ENCODE data around the gene CRYBB2.

The CRYBB2 gene

DNA sequence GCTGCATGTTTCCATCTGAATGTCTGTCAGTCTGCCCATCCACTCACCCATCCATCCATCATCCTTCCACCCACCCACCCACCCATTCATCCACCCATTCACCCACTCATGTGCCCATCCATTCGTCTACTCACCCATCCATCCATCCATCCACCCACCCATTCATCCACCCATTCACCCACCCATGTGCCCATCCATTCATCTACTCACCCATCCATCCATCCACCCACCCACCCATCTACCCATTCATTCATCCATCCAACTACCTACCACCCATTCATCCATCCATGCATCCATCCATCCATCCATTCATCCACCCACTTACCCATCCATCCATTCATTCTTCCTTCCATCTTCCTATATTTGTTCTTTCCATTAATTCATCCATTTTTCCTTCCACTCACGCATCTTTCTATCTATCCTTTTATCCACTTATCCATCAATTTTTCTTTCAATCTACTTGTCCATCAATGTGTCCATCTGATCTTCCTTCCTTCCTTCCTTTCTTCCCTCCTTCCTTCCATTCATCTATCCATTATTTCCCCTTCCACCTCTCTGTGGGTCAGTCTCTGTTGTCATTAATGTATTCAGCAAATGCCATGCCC lies 11.8 kb upstream of the CRYBB2 start:
- H2BK5ac ChIP-seq (ENCODE audit: low read depth, low read length, poor library complexity, severe bottlenecking), result no peak overlapping the region

DNA sequence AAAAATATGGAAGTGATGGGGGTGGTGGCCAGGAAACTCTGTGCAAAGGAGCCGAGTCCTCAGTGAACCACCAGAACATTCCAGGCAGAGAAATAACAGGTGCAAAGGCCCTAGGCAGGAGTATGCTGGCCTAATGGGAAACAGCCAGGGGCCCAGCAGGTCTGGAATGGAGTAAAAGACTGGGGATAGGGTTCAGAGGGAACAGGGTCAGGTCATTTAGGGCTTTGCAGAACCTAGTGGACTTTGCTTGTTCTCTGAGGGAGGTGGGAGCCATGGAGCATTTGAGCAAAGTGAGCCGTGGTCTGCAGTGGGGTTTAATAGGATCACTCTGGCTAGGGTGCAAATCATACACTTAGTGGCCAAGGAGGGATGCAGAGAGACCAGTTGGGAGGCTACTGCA lies 11.1 kb upstream of the CRYBB2 start:
- Histone ChIP-seq H3K14ac (ENCODE audit: low read length in 2 of 2) (no peak overlapping the region), H2AFZ (ENCODE audit: low read depth, low read length) (no peak overlapping the region)

More for the DNA sequence above, 11.8 kb upstream of the CRYBB2 start:
- no peak for DNase-seq
- H3K4me3 ChIP-seq (ENCODE audit: insufficient read depth in 1 of 2, low read depth in 1 of 2, low read length in 2 of 2), result no peak overlapping the region
- no peak overlapping the region for H2AFZ ChIP-seq (ENCODE audit: low read depth, low read length)
- 75% methylated on average over 2 of the region's 2 CpGs for WGBS
- H2BK12ac ChIP-seq (ENCODE audit: low read length in 2 of 2), result no peak overlapping the region
- H3K79me1 ChIP-seq (replicated peaks; ENCODE audit: low read length, poor library complexity, severe bottlenecking), result no peaks in the 10 kb centered on the region
- no peak overlapping the region for H3K18ac ChIP-seq (ENCODE audit: low read depth in 1 of 2, low read length in 2 of 2)
- H4K8ac ChIP-seq (ENCODE audit: low read length), result no peak overlapping the region
- H3K4ac ChIP-seq (ENCODE audit: low read depth in 1 of 2, low read length in 2 of 2), result no peak overlapping the region
- H3K14ac ChIP-seq (ENCODE audit: low read length in 2 of 2), result no peak overlapping the region
- no peak overlapping the region for H2BK120ac ChIP-seq (ENCODE audit: low read depth, low read length)
- no peaks in the 10 kb centered on the region for H3K9me3 ChIP-seq (ENCODE audit: control insufficient read depth, low read length)
- H3K36me3 ChIP-seq (ENCODE audit: control insufficient read depth in 1 of 2, insufficient read depth in 2 of 2, low read depth in 1 of 2, low read length in 2 of 2), result no peaks in the 10 kb centered on the region
- H3K4me1 ChIP-seq (ENCODE audit: control insufficient read depth, insufficient read depth, low read depth, low read length), result no peaks in the 10 kb centered on the region
- H3K9ac ChIP-seq (ENCODE audit: low read length), result no peak overlapping the region
- no peak overlapping the region for H2BK15ac ChIP-seq (ENCODE audit: low read depth, poor library complexity, severe bottlenecking)
- H4K91ac ChIP-seq (ENCODE audit: low read length), result no peak overlapping the region
- no peak overlapping the region for H3K27ac ChIP-seq (ENCODE audit: low read length, poor library complexity, severe bottlenecking)
- H2AK5ac ChIP-seq (ENCODE audit: low read length, severe bottlenecking), result no peak overlapping the region
- H3K4me2 ChIP-seq (ENCODE audit: low read length, poor library complexity, severe bottlenecking), result no peak overlapping the region
- H3K27me3 ChIP-seq (ENCODE audit: control insufficient read depth in 1 of 2, insufficient read depth in 1 of 2, low read length in 2 of 2), result peaks cover 0 to 8% of the 10 kb centered on the region in 2 experiments
- no peak overlapping the region for H3K23ac ChIP-seq (ENCODE audit: low read length in 2 of 2)

DNA sequence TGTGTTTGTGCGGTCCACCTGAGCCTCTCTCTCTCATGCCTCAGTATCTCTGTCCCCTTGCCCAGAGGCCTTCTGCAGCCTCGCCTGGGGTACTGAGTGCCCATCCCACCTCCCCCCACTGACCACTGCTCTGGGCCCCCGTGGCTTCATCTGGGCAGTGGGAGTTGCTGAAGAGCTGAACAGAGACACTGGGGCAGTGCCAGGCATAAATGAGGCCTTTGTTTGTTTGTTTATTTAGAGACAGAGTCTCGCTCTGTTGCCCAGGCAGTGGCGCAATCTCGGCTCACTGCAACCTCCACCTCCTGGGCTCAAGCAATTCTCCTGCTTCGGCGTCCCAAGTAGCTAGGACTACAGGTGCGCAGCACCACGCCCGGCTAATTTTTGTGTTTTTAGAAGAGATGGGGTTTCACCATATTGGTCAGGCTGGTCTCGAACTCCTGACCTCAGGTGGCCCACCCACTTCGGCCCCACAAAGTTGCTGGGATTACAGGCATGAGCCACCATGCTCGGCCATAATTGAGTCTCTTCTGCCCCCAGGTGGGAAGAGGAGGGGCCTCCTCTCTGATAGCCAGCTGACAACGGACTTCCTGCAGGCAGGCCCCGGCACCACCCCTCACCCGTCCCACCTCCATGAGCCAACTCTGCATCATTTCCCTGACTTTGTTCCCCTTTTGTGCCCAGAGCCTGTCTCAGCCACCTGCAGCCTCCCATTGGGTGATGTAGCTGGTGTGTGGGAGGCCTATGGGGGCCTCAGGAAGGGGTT lies 10.5 kb upstream of the CRYBB2 start:
- Histone ChIP-seq H2BK120ac (ENCODE audit: low read depth, low read length) (no peak overlapping the region), H3K79me1 (replicated peaks; ENCODE audit: low read length, poor library complexity, severe bottlenecking) (no peaks in the 10 kb centered on the region), H3K4me2 (ENCODE audit: low read length, poor library complexity, severe bottlenecking) (no peak overlapping the region)

More for the DNA sequence above, 11.1 kb upstream of the CRYBB2 start:
- H2BK12ac ChIP-seq (ENCODE audit: low read length in 2 of 2), result no peak overlapping the region
- H3K9ac ChIP-seq (ENCODE audit: low read length), result no peak overlapping the region
- WGBS, result 88% methylated on average over 2 of the region's 2 CpGs
- no peak overlapping the region for H4K8ac ChIP-seq (ENCODE audit: low read length)
- H3K27me3 ChIP-seq (ENCODE audit: control insufficient read depth in 1 of 2, insufficient read depth in 1 of 2, low read length in 2 of 2), result peaks cover 0 to 8% of the 10 kb centered on the region in 2 experiments
- H4K91ac ChIP-seq (ENCODE audit: low read length), result no peak overlapping the region
- no peak overlapping the region for H2BK5ac ChIP-seq (ENCODE audit: low read depth, low read length, poor library complexity, severe bottlenecking)
- no peak overlapping the region for H2AK5ac ChIP-seq (ENCODE audit: low read length, severe bottlenecking)
- no peaks in the 10 kb centered on the region for H3K4me1 ChIP-seq (ENCODE audit: control insufficient read depth, insufficient read depth, low read depth, low read length)
- no peak overlapping the region for H3K23ac ChIP-seq (ENCODE audit: low read length in 2 of 2)
- H3K27ac ChIP-seq (ENCODE audit: low read length, poor library complexity, severe bottlenecking), result no peak overlapping the region
- H3K4me2 ChIP-seq (ENCODE audit: low read length, poor library complexity, severe bottlenecking), result no peak overlapping the region
- no peak overlapping the region for H3K4ac ChIP-seq (ENCODE audit: low read depth in 1 of 2, low read length in 2 of 2)
- H2BK15ac ChIP-seq (ENCODE audit: low read depth, poor library complexity, severe bottlenecking), result no peak overlapping the region
- DNase-seq, result no peak
- no peaks in the 10 kb centered on the region for H3K79me1 ChIP-seq (replicated peaks; ENCODE audit: low read length, poor library complexity, severe bottlenecking)
- H3K4me3 ChIP-seq (ENCODE audit: insufficient read depth in 1 of 2, low read depth in 1 of 2, low read length in 2 of 2), result no peak overlapping the region
- no peaks in the 10 kb centered on the region for H3K9me3 ChIP-seq (ENCODE audit: control insufficient read depth, low read length)
- no peaks in the 10 kb centered on the region for H3K36me3 ChIP-seq (ENCODE audit: control insufficient read depth in 1 of 2, insufficient read depth in 2 of 2, low read depth in 1 of 2, low read length in 2 of 2)
- H2BK120ac ChIP-seq (ENCODE audit: low read depth, low read length), result no peak overlapping the region
- H3K18ac ChIP-seq (ENCODE audit: low read depth in 1 of 2, low read length in 2 of 2), result no peak overlapping the region

DNA sequence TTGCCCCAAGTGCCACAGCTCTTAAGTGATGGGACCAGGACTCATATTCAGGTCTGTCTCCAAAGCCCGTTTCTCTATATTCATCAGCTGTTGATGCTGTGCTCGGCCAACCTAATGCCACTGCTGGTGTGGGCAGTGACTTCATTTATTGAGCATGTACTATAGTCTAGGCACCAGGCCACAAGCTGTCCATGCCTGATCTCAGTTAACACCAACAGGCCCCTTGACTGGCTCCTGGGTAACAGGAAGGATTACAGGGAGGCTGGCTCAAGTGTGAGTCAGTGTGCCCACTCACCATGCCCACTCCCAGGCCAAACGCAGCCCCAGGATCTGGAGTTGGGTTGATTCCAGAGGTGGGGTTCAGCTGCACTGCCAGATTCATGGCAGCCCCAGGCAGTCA lies 8.6 kb upstream of the CRYBB2 start:
- no peak overlapping the region for H3K18ac ChIP-seq (ENCODE audit: low read depth in 1 of 2, low read length in 2 of 2)
- no peak overlapping the region for H2BK120ac ChIP-seq (ENCODE audit: low read depth, low read length)
- no peak overlapping the region for H3K14ac ChIP-seq (ENCODE audit: low read length in 2 of 2)

More for the DNA sequence above, 10.5 kb upstream of the CRYBB2 start:
- no peak overlapping the region for H3K4ac ChIP-seq (ENCODE audit: low read depth in 1 of 2, low read length in 2 of 2)
- no peak overlapping the region for H3K4me3 ChIP-seq (ENCODE audit: insufficient read depth in 1 of 2, low read depth in 1 of 2, low read length in 2 of 2)
- H2AK5ac ChIP-seq (ENCODE audit: low read length, severe bottlenecking), result no peak overlapping the region
- H3K14ac ChIP-seq (ENCODE audit: low read length in 2 of 2), result no peak overlapping the region
- no peaks in the 10 kb centered on the region for H3K4me1 ChIP-seq (ENCODE audit: control insufficient read depth, insufficient read depth, low read depth, low read length)
- no peaks in the 10 kb centered on the region for H3K36me3 ChIP-seq (ENCODE audit: control insufficient read depth in 1 of 2, insufficient read depth in 2 of 2, low read depth in 1 of 2, low read length in 2 of 2)
- DNase-seq, result no peak
- H3K23ac ChIP-seq (ENCODE audit: low read length in 2 of 2), result no peak overlapping the region
- H2BK5ac ChIP-seq (ENCODE audit: low read depth, low read length, poor library complexity, severe bottlenecking), result no peak overlapping the region
- no peak overlapping the region for H2BK15ac ChIP-seq (ENCODE audit: low read depth, poor library complexity, severe bottlenecking)
- no peak overlapping the region for H2BK12ac ChIP-seq (ENCODE audit: low read length in 2 of 2)
- H4K91ac ChIP-seq (ENCODE audit: low read length), result no peak overlapping the region
- peaks cover 0 to 8% of the 10 kb centered on the region in 2 experiments for H3K27me3 ChIP-seq (ENCODE audit: control insufficient read depth in 1 of 2, insufficient read depth in 1 of 2, low read length in 2 of 2)
- H4K8ac ChIP-seq (ENCODE audit: low read length), result no peak overlapping the region
- WGBS, result 86% methylated on average over 13 of the region's 17 CpGs
- H3K9ac ChIP-seq (ENCODE audit: low read length), result no peak overlapping the region
- H3K27ac ChIP-seq (ENCODE audit: low read length, poor library complexity, severe bottlenecking), result no peak overlapping the region
- H3K9me3 ChIP-seq (ENCODE audit: control insufficient read depth, low read length), result no peaks in the 10 kb centered on the region
- no peak overlapping the region for H2AFZ ChIP-seq (ENCODE audit: low read depth, low read length)
- no peak overlapping the region for H3K18ac ChIP-seq (ENCODE audit: low read depth in 1 of 2, low read length in 2 of 2)

More for the DNA sequence above, 8.6 kb upstream of the CRYBB2 start:
- H3K27ac ChIP-seq (ENCODE audit: low read length, poor library complexity, severe bottlenecking), result no peak overlapping the region
- no peak overlapping the region for H4K8ac ChIP-seq (ENCODE audit: low read length)
- no peak overlapping the region for H2BK15ac ChIP-seq (ENCODE audit: low read depth, poor library complexity, severe bottlenecking)
- no peak overlapping the region for H3K4me3 ChIP-seq (ENCODE audit: insufficient read depth in 1 of 2, low read depth in 1 of 2, low read length in 2 of 2)
- no peak overlapping the region for H3K4me2 ChIP-seq (ENCODE audit: low read length, poor library complexity, severe bottlenecking)
- peaks cover 0 to 8% of the 10 kb centered on the region in 2 experiments for H3K27me3 ChIP-seq (ENCODE audit: control insufficient read depth in 1 of 2, insufficient read depth in 1 of 2, low read length in 2 of 2)
- no peak for DNase-seq
- H3K9ac ChIP-seq (ENCODE audit: low read length), result no peak overlapping the region
- H3K4ac ChIP-seq (ENCODE audit: low read depth in 1 of 2, low read length in 2 of 2), result no peak overlapping the region
- H2BK5ac ChIP-seq (ENCODE audit: low read depth, low read length, poor library complexity, severe bottlenecking), result no peak overlapping the region
- H3K23ac ChIP-seq (ENCODE audit: low read length in 2 of 2), result no peak overlapping the region
- H2AFZ ChIP-seq (ENCODE audit: low read depth, low read length), result no peak overlapping the region
- H3K9me3 ChIP-seq (ENCODE audit: control insufficient read depth, low read length), result no peaks in the 10 kb centered on the region
- no peaks in the 10 kb centered on the region for H3K36me3 ChIP-seq (ENCODE audit: control insufficient read depth in 1 of 2, insufficient read depth in 2 of 2, low read depth in 1 of 2, low read length in 2 of 2)
- no peak overlapping the region for H2AK5ac ChIP-seq (ENCODE audit: low read length, severe bottlenecking)
- WGBS, result 95% methylated on average over 3 of the region's 3 CpGs
- H4K91ac ChIP-seq (ENCODE audit: low read length), result no peak overlapping the region
- no peaks in the 10 kb centered on the region for H3K4me1 ChIP-seq (ENCODE audit: control insufficient read depth, insufficient read depth, low read depth, low read length)
- H2BK12ac ChIP-seq (ENCODE audit: low read length in 2 of 2), result no peak overlapping the region
- no peaks in the 10 kb centered on the region for H3K79me1 ChIP-seq (replicated peaks; ENCODE audit: low read length, poor library complexity, severe bottlenecking)
